Adipose tissue (tissue), 3 donors: ENCODE results near the gene P2RY2. TPM values are rescaled to one million over a fixed set of nuclear protein-coding genes. Genes with fewer than 3 reads are reported as not detected.

Experiments used
- H3K27ac ChIP-seq: one replicate; pipeline ENCODE4 v1.5.1; 2013; ENCODE audit warnings: low read depth, low read length
- WGBS, 3 donors: extraction: QIAGEN DNeasy Blood & Tissue Kit; methylation state at CpG; one replicate each; pipeline ENCODE4 v1.1.7; 2013; 5-methylcytosine and 5-hydroxymethylcytosine counted together
- polyA plus RNA-seq, 3 donors: library from polyadenylated mRNA; stranded (reverse); fragments of 200-250 nt; gene quantifications; one replicate each; pipeline ENCODE4 v1.2.3, GENCODE V29; 2013
- donor health status: healthy with polysubstance abuse.
- donor health status: Bipolar disorder and iron deficiency.
- donor health status: healthy.

Gene P2RY2
- polyA plus RNA-seq, 3 donors, result 0.40 to 1.0 TPM; not detected in 1

DNA sequence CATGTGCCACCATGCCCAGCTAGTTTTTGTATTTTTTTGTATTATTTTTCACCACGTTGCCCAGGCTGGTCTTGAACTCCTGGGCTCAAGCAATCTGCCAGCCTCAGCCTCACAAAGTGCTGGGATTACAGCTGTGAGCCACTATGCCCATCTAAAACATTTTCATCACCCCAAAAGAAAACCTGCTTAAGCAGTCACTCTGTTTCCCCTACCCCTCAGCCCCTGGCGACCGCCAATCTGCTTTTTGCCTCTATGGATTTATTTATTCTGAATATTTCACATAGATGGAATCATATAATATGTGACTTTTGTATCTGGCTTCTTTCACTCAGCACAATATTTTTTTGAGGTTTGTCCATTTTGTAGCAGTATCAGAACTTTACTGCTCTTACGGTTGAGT, 18.6 kb upstream of the P2RY2 start:
- WGBS, 3 donors, result 81 to 96% (median 92%) methylated on average over 4 of the region's 4 CpGs
- H3K27ac ChIP-seq, result no peak overlapping the region

- no peak overlapping the region for H3K27ac ChIP-seq
Measured at GRCh38 chr11:73200256-73200655, 17.8 kb upstream of the P2RY2 start.

DNA sequence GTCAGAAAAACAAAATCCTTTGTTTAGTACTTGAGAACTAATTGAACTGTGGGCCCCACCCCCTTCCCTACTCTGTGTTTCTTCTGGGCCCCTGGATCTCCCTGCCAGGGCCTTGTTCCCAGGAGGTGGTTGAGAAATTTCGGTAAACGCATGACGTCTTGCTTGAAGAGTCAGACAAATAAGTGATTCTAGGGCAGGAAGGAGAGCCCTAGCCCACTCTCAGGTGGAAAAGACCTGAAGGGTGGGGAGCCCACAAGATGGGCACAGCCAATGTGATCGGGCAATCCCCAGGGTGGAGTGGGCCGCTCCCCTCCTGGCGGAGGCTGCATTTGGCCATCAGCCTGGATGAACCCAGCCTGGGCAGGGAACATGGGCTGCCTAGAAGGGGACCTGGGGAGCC, 16.8 kb upstream of the P2RY2 start:
- no peak overlapping the region for H3K27ac ChIP-seq
- 61 to 85% (median 65%) methylated on average over 6 of the region's 6 CpGs for WGBS, 3 donors

DNA sequence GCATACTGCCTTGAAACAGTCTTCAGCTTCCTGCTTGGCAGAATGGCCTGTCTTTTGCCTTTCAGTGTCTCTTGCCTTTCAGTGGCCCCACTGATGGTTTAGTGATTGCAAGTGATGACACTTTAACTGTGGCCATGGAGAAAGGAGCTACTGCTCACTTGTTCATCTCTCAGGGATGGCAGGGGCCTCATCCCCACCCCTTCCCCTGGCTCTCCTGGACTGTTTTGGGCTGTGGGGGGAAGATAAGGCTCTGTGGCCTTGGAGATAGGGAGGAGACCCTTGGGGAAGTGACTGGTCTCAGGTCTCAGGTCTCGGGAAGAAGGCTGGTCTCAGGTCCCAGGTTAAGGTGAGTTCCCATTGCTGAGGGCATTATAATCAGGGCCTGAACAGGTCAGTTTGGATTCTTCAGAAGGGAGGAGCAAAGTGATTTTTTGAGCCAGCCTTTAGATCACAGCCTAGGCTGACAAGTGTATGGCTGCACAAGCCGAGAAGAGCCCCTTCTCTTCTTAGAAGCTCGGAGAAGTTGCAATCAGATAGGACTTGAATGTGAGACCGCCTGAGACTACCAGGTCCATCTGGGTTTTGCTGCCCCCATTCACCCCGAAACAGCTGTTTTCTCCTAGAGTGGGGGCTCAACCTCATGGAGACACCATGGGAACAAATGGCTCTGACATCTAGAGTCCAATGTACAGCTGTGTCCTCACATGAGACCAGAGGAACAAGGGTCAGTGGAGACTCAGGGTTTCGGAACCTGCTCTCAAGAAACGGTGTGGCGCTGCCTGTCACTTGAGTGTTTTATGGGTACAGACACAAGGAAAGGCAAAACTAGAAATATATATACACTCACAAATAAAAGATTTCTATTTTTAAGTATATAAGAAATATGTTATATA, 15.9 kb upstream of the P2RY2 start:
- no peak overlapping the region for H3K27ac ChIP-seq
- 91 to 95% (median 94%) methylated on average over 8 of the region's 8 CpGs for WGBS, 3 donors

DNA sequence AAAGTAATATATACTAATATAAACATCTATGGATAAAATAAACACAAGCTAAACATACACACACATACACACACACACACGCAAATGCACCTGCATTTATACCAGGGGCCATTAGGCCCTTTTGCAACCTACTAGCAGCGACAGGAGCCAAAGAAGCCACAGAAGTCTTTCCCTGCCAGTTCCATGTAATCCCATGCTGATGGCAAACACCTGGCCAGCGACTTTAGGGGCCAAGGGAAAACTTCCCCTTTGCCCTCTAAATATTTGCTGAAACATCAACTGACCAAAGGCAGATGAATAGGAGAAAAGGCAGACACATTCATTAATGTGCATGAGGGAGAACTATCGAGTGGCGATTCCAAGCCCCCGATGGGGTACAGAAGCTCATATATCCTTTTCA, 14.8 kb upstream of the P2RY2 start:
- no peak overlapping the region for H3K27ac ChIP-seq
- WGBS, 3 donors, result 75 to 79% (median 79%) methylated on average over 6 of the region's 6 CpGs

DNA sequence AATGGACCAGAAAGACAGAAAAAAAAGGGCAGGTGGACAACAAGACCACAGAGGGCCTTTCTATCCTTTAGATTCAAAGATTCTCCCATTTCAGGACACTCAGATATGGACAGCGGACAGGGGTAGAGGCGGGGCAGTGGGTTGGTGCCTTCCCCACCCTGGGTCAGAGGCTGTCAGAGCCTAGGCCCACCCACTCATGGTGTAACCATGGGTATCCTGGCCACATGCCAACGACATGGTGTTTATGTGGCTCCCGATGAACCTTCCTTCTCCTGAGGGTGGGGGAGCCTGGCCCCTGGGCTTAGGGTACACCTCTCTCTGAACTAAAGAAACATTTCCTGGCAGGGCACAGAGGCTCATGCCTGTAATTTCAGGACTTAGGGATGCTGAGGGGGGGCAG, 14.3 kb upstream of the P2RY2 start:
- H3K27ac ChIP-seq, result no peak overlapping the region
- WGBS, 3 donors, result 52 to 70% (median 53%) methylated on average over 4 of the region's 4 CpGs

- 53 to 86% (median 66%) methylated on average over 8 of the region's 8 CpGs for WGBS, 3 donors
- no peak overlapping the region for H3K27ac ChIP-seq
Measured at GRCh38 chr11:73204711-73205121, 13.4 kb upstream of the P2RY2 start.

DNA sequence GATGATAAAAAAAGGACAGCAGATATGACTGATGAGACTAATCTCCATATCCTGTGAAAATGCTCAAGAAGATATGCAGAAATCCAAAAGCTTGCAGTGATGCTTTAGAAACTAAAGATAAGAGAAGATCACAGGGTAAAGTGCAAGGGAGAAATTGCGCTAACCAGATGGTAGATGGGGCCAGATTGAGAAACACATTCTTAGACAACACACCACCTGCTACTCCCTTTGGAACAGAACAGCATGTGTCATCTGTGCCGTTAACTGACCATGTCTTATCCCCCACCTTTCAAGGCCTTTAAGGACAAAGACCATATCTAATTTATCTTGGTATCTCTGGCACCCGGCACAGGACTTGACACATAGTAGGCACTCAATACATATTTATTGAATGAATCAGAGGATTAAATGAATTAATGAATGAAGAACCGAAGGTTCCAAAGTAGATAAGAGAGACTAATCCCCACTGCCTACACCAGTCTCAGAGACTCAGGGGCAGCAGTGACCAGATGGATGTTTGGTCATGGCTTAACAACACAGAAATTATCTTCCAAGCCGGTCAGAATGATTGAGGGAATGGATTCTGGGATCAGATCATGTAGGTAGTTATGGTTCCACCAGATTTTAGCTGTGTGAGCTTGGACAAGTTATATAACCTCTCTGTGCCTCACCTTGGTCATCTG, 12.3 kb upstream of the P2RY2 start:
- no peak overlapping the region for H3K27ac ChIP-seq
- 65 to 83% (median 71%) methylated on average over 5 of the region's 5 CpGs for WGBS, 3 donors

DNA sequence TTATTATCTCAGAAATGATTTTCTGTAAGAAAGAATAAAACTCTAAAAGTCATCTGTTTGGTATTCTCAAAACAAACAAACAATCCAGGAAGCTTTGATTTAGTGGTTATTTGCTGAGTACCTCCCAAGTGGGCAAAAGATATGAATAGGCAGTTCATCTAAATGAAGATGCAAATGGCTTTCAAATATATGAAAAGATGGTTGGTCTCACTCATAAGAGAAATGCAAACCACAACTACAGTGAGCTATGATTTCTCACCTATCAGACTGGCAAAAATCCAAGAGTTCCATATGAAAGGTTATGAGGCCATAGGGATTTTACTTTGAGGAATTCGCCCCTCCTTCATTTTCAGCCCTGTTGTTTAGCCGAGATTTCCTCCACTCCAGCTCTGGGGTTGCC, 11.3 kb upstream of the P2RY2 start:
- WGBS, 3 donors, result 60 to 83% (median 79%) methylated on average over 2 of the region's 2 CpGs
- no peak overlapping the region for H3K27ac ChIP-seq

DNA sequence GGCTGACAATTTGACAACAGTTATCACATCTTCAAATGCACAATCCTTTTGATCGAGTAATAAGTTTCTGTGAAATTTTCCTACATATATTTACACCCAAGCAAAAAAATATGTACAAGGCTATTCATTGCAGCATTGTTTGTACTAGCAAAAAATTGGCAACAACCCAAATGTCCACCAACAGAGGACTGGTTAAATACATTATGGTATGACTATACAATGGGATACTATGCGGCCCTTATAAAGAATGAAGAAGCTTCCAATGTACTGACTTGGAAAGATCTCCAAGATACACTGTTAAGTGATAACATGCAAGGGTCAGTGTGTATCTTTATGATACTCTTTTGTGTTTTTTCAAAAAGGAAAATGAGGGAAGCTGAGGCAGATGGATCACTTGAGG, 8.2 kb upstream of the P2RY2 start:
- 94 to 99% (median 97%) methylated on average over 2 of the region's 2 CpGs for WGBS, 3 donors
- no peak overlapping the region for H3K27ac ChIP-seq

DNA sequence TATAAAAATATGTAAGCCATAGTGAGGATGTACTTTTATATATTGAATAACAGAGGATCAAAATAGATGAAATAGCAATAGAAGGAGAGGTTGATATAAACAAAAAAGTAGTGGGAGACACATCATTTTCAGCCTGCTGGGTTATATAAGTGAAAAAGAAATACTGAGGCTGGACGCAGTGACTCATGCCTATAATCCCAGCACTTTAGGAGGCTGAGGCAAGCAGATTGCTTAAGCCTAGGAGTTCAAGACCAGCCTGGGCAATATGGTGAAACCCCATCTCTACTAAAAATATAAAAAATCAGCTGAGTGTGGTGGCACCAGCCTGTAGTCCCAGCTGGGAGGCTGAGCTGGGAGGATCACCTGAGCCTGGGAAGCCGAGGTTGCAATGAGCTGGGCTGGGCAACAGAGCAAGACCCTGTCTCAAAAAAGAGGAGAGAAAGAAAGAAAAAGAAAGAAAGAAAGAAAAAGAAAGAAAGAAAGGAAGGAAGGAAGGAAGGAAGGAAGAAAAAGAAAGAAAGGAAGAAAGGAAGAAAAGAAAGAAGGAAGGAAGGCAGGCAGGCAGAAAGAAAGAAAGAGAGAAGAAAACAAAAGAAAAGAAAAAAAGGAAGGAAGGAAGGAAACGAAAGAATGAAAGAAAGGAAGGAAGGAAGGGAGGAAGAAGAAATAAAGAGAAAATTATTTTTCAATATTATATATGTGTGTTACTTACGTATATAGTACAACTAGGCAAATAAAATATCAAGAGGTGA, 7.0 kb upstream of the P2RY2 start:
- 68 to 85% (median 79%) methylated on average over 4 of the region's 4 CpGs for WGBS, 3 donors
- no peak overlapping the region for H3K27ac ChIP-seq

DNA sequence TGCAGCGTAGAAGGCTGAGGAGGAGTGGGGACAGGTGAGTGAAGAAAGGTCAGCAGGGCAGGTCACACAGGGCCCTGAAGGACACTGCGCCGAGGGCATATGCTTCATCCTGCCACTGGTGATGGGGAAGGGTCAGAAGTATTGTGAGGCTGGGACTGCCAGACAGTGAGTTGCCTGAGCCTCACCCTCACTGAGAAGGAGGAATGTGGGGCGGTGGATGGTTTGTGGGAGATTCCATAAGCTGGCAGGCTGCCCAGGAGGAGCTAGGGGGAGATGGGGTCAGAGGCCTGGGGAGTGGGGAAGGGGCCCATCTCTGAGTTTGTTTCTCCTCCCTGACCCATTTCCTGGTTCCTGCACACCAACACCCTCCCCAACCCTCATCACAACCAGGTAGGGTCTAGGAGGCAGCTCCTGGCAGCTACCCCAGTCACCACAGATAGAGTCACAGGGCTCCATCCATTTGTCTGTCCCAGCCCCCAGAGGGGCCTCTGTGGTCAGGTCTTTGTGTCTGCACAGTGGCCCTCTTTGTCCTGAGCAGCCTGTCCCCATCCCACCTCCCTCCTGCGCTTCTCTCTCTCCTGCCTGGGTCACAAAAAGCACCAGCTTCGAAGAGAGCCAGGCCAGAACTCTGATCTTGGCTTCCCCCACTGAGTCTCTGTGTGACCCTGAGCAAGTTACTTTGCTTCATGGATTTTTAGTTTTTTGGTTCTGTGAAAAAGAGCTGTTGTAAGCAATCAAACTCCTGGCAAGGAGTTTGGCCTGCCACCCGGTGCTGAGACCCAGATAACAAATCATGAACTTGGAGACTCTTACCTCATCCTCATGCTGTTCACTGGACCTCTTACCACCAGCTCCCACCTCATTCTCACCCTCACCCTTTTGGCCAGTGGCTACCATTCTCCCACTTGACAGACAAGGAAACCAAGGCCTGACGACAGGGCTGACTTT, 4.6 kb upstream of the P2RY2 start:
- no peak overlapping the region for H3K27ac ChIP-seq
- WGBS, 3 donors, result 79 to 89% (median 86%) methylated on average over 8 of the region's 8 CpGs

DNA sequence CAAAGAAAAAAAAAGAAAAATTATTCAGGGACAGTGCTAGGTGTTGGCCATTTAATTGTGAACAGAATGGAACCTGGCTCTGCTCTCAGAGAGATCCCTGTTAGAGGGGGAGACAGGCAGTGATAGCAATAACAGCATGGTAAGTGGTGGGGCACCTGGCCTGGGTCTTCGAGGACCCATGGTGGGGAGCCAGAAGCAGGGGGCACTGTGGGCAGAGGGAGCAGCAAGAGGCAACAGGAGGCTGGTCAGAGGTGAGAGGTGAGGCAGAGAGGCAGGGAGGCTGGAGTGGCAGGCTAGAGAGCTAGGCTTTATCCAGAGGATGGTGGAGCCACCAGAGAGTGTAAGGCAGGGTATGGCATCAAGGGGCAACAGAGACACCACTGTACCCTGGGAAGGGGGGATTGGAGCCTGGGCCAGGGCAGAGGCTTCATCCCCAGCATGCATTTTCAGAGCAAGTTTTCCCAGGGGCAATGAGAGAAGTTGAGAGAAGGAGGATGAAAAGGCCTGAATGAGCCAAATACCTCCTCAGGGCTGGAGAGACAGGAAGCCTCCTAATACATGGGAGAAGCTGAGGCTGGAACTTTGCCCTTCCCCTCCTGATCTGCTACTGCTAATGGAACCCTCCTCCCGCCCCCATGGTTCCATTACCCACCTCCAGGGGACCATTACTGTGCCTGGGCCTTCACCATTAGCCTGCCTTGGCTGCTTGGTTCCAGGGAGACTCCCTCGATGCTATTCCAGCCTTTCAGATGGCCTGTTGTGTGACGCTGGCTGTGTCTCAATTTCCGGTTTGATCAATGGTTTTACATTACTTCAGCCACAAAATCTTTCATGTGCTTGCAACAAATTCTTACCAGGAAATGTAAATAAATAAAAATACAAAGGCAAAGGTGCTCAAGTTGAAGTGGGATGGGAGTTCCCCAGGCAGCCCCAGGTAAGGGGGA, 2.6 kb upstream of the P2RY2 start:
- 67 to 88% (median 80%) methylated on average over 5 of the region's 5 CpGs for WGBS, 3 donors
- no peak overlapping the region for H3K27ac ChIP-seq

GRCh38 chr11:73216465-73216864, 1.6 kb upstream of the P2RY2 start:
- H3K27ac ChIP-seq, result no peak overlapping the region
- 62 to 97% (median 80%) methylated on average over 2 of the region's 2 CpGs for WGBS, 3 donors

- no peak overlapping the region for H3K27ac ChIP-seq
- 65 to 70% (median 66%) methylated on average over 15 of the region's 15 CpGs for whole genome bisulfite sequencing, 3 donors
Measured at GRCh38 chr11:73217131-73217809, 811 bp upstream of the P2RY2 start.

DNA sequence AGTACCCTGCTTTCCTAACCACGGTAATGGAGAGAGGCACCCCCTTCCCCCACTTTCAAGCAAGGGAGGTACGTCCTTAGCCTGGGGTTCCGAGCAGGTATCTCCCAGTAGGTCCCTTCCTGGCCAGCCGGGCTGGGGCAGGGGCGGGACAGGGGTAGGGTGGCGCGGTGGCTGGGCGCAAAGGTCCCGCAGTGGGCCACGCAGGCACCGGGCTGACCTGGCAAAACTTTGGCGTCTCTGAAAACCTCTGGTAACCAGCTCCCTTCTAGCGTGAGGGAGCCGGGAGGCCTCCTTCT, 323 bp upstream of the P2RY2 start:
- H3K27ac ChIP-seq, result no peak overlapping the region
- 42 to 52% (median 48%) methylated on average over 13 to 14 of the region's 14 CpGs for WGBS, 3 donors

DNA sequence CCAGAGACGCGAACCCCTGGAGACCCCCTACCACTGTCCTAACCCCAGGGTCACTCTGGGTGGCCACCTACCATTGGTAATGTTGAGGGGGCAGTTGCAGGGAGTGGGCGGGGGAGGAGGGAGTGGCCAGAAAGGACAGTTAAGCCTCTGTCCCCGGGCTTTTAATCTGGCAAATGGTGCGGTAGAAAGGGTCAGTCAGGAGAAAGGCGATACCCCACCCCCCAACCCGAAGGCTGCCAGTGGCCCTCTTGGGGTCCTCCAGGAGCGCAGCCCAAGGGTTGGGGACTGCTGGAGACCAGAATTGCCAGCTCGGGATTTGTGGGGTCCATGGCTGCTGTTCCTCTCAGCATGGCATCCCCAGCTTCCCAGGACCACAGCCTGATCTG, 742 bp downstream of the P2RY2 start:
- 44 to 47% (median 45%) methylated on average over 9 of the region's 9 CpGs for WGBS, 3 donors

More for the DNA sequence above, 742 bp downstream of the P2RY2 start:
- no peak overlapping the region for H3K27ac ChIP-seq
